HG02642 (cell line): ENCODE results near the gene PHLPP1.

ENCODE experiments used
- ATAC-seq: cut with Tn5 transposase; IDR thresholded peaks from one replicate; pipeline ENCODE4 v1.9.1; 2021; ENCODE audit warnings: mild to moderate bottlenecking; ENCODE audit not compliant: unreplicated experiment, poor library complexity

Gene PHLPP1

GRCh38 chr18:62717169-62717924, 2.0 kb downstream of the PHLPP1 start:
- ATAC-seq, result no peak

GRCh38 chr18:62717925-62718800, 2.8 kb downstream of the PHLPP1 start:
- ATAC-seq, result no peak

GRCh38 chr18:62720048-62720447, 4.7 kb downstream of the PHLPP1 start:
- no peak for ATAC-seq

- ATAC-seq, result no peak
These were observed 5.6 kb downstream of the PHLPP1 start for GRCh38 chr18:62720766-62721613.

- no peak for ATAC-seq
These were observed 6.8 kb downstream of the PHLPP1 start for GRCh38 chr18:62721839-62722795.

- no peak for ATAC-seq
These were observed 8.4 kb downstream of the PHLPP1 start for GRCh38 chr18:62723666-62724281.

GRCh38 chr18:62725896-62726295, 10.6 kb downstream of the PHLPP1 start:
- no peak for ATAC-seq

- no peak for ATAC-seq
These were observed 12.9 kb downstream of the PHLPP1 start for GRCh38 chr18:62728254-62728653.

GRCh38 chr18:62729487-62730386, 14.4 kb downstream of the PHLPP1 start:
- ATAC-seq, result peak; percentile 89

- ATAC-seq, result no peak
These were observed 15.6 kb downstream of the PHLPP1 start for GRCh38 chr18:62730941-62731340.

GRCh38 chr18:62732617-62733016, 17.3 kb downstream of the PHLPP1 start:
- no peak for ATAC-seq

- ATAC-seq, result no peak
These were observed 18.9 kb downstream of the PHLPP1 start for GRCh38 chr18:62734290-62734689.

GRCh38 chr18:62735387-62735786, 20.0 kb downstream of the PHLPP1 start:
- no peak for ATAC-seq

GRCh38 chr18:62736077-62736855, 20.9 kb downstream of the PHLPP1 start:
- ATAC-seq, result no peak

GRCh38 chr18:62737241-62737873, 22.0 kb downstream of the PHLPP1 start:
- no peak for ATAC-seq

- no peak for ATAC-seq
These were observed 23.3 kb downstream of the PHLPP1 start for GRCh38 chr18:62738639-62739038.

GRCh38 chr18:62739911-62740310, 24.6 kb downstream of the PHLPP1 start:
- ATAC-seq, result no peak
